Measurements from ENCODE around the gene C22orf39.

Gene C22orf39

DNA sequence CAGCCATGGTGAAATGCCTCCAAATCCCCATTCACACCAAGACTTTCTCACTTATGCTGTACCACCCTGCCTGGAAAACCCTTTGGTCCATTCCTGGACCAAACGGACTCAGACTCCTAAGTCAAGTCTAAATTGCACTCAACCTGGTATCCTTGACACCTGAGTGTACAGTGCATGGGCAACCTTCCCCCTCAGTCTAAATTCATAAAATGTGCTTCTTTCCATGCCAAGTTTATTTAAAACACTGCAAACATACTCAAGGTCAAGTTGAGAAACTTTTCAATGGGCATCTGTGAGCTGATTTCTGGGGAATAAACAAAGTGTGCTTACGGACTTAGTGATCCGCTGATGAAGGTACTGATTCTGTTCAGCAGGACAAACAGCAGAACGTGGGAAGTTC is 42.4 kb downstream of the C22orf39 start:
- in situ Hi-C loops (cut with MboI; ENCODE audit: low sequenced_read_pairs, unreplicated experiment): no loop called here

DNA sequence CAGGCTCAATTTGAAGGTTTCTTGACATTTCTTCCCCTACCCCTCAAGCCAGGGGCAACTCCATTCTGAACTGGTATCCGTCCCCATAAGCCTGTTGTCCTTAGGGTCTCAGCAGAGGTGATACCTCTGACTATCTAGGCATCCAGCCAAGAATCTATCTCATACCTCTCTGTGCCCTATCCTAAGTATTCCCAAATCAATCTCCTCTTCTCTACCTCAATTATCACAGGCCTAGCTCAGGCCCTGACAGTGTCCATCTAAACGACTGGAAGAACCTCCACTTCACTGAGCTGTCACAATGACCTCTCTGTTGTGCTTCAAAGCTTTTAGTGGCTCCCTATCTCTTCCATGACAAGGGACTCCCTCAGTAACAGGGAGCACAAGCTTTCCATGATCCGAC is 42.8 kb downstream of the C22orf39 start:
- in situ Hi-C loops (cut with MboI; ENCODE audit: low sequenced_read_pairs, unreplicated experiment): no loop called here
- TF ChIP-seq, protein P1, sequence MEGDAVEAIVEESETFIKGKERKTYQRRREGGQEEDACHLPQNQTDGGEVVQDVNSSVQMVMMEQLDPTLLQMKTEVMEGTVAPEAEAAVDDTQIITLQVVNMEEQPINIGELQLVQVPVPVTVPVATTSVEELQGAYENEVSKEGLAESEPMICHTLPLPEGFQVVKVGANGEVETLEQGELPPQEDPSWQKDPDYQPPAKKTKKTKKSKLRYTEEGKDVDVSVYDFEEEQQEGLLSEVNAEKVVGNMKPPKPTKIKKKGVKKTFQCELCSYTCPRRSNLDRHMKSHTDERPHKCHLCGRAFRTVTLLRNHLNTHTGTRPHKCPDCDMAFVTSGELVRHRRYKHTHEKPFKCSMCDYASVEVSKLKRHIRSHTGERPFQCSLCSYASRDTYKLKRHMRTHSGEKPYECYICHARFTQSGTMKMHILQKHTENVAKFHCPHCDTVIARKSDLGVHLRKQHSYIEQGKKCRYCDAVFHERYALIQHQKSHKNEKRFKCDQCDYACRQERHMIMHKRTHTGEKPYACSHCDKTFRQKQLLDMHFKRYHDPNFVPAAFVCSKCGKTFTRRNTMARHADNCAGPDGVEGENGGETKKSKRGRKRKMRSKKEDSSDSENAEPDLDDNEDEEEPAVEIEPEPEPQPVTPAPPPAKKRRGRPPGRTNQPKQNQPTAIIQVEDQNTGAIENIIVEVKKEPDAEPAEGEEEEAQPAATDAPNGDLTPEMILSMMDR (IDR thresholded peaks at IDR 0.05; ENCODE audit: borderline replicate concordance, control extremely low read depth, extremely low read depth, insufficient read depth, missing control alignments): no peak
- DNase-seq (ENCODE audit: low spot score): no peak

More for the DNA sequence above, 42.4 kb downstream of the C22orf39 start:
- TF ChIP-seq, protein P1 (IDR thresholded peaks at IDR 0.05; ENCODE audit: borderline replicate concordance, control extremely low read depth, extremely low read depth, insufficient read depth, missing control alignments): no peak
- DNase-seq (ENCODE audit: low spot score): no peak

DNA sequence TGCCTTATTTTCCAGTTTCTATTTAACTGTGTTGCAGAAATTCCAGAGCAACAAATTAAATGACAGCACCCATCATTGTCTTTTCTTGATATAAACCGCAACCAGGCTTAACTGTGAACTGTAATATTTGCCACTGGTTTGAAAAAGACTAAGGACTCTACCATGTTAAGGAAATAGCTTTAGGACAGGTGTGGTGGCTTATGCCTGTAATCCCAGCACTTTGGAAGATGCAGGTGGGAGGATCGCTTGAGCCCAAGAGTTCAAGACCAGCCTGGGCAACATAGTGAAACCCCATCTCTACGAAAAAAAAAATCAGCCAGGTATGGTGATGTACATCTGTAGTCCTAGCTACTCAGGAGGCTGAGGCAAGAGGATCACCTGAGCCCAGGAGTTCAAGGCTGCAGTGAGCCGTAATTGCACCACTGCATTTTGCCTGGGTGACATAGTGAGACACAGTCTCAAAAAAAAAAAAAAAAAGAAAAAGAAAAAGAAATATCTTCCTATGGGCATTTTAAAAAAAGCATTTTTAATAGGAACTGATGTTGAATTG is 44.8 kb downstream of the C22orf39 start:
- no peak for DNase-seq (ENCODE audit: low spot score)
- in situ Hi-C loops (cut with MboI; ENCODE audit: low sequenced_read_pairs, unreplicated experiment): no loop called here
- TF ChIP-seq, protein P1 (IDR thresholded peaks at IDR 0.05; ENCODE audit: borderline replicate concordance, control extremely low read depth, extremely low read depth, insufficient read depth, missing control alignments): no peak

DNA sequence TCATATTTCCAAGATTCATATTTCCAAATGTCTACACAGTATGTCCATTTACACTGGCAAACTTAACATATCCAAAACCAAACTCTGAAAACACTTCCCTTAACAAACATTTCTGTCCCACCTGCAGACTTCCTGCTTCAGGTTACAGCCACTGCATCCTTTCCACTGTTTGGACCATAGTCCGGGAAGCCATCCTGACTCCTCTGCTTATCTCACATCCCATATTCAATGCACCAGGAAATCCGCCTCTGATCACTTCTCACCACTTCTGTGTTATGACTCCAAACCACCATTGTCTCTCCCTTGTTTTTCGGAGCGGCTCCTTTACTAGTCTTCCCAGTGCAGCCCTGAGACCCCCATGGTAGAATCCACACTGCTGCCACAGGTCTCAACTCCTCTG is 46.0 kb downstream of the C22orf39 start:
- in situ Hi-C loops (cut with MboI; ENCODE audit: low sequenced_read_pairs, unreplicated experiment): no loop called here
- DNase-seq (ENCODE audit: low spot score): no peak
- TF ChIP-seq, protein P1 (IDR thresholded peaks at IDR 0.05; ENCODE audit: borderline replicate concordance, control extremely low read depth, extremely low read depth, insufficient read depth, missing control alignments): no peak

DNA sequence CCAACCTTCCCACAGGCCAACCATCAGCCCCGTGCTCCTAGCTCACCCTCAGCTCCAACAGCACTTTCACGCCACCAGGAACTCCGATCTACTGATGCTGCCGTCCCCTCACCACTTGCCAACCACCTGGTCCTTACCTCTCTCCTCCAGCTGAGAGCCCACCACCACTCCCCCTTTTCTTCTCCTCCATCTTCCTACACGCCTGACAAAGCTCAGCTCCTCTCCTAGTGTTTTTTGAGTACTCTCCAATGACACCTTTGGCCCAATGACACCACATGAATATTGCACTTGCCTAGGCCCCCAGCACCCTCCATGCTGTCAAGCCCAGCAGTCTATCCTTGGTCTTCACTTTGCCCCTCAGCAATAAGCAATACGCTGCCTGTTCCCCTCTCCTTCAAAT is 46.6 kb downstream of the C22orf39 start:
- no peak for DNase-seq (ENCODE audit: low spot score)
- TF ChIP-seq, protein P1 (IDR thresholded peaks at IDR 0.05; ENCODE audit: borderline replicate concordance, control extremely low read depth, extremely low read depth, insufficient read depth, missing control alignments): no peak
- in situ Hi-C loops (cut with MboI; ENCODE audit: low sequenced_read_pairs, unreplicated experiment): no loop called here

DNA sequence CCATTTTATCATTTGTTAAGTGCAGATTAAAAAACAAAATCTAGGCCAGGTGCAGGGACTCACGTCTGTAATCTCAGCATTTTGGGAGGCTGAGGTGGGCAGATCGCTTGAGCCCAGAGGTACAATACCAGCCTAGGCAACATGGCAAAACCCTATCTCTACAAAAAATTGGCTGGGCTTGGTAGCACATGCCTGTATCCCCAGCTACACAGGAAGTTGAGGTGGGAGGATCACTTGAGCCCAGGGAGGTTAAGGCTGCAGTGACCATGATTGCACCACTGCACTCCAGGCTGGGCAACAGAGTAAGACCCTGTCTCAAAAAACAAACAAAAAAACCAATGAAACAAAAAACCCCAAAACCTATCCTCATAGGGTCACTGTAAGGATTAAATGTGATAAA is 48.9 kb downstream of the C22orf39 start:
- in situ Hi-C loops (cut with MboI; ENCODE audit: low sequenced_read_pairs, unreplicated experiment): loop anchor here (25.0 kb wide), 2 partner anchors 111 to 411 kb away; partner anchors contain the start of gene CLTCL1
- no peak for DNase-seq (ENCODE audit: low spot score)
- TF ChIP-seq, protein P1 (IDR thresholded peaks at IDR 0.05; ENCODE audit: borderline replicate concordance, control extremely low read depth, extremely low read depth, insufficient read depth, missing control alignments): no peak
